ENCODE results near the gene ADH5. TPM values are rescaled to one million over a fixed set of nuclear protein-coding genes. Genes with fewer than 3 reads are reported as not detected.
"Not testable (repeated sequence)": the region's sequence is repeated elsewhere in the genome, so short reads cannot be mapped to it uniquely, and the experiment has no call there.

The ADH5 gene
- total RNA-seq, 1 experiment from 2014 or later: 126 TPM

DNA sequence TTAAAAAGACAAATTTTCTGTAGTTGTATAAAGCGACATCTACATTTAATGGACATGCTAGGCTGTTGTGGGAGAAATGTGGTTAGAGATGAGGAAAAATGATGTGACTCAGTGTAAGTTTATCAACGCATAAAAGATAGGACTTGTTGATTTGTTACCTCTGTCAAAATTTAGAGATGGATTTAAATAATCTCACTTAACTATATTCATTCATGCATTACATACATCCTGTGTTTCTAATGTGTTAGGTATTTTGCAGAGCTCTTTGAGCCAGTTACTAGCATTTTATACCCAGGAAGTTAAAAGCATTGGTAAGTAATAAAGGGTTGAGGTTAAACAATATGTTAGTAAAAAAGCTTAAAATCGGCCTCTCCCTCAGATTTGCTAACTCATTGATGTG is 58.7 kb downstream of the ADH5 start:
- peak; percentile 27 for DNase-seq (ENCODE audit: low read depth)

DNA sequence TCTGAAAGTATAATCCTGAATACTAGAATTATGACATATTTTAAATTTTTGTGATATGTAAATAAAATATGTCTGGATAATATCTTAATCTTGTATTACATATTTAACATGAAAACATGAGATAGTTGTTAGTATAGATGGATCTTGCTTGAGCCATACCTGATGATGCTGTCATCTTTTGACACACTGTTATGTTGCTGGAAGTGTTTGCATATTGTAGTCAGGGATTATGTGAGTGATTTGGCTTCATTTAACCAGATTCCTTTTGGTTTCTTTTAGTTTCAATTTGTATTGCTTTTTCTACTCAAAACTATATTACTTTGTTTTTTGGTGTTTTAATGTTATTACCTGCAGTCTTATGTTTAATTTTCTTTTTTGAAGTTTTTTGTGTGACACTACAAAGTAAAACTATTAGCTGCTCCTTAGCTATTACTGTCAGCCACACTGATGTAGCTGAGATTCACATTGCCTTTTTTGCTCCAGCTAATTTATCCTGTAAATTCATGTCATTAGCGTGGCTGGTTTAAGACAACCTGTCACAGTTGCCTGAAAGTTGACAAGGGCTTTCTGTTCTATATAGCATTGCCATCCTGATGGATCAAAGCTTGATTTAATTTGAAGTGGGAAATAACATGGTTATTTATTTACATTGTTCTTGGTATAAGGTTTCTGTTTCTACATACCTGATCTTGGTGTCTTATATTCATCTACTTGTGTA is 59.4 kb downstream of the ADH5 start:
- DNase-seq (ENCODE audit: low read depth): peak; percentile 3

DNA sequence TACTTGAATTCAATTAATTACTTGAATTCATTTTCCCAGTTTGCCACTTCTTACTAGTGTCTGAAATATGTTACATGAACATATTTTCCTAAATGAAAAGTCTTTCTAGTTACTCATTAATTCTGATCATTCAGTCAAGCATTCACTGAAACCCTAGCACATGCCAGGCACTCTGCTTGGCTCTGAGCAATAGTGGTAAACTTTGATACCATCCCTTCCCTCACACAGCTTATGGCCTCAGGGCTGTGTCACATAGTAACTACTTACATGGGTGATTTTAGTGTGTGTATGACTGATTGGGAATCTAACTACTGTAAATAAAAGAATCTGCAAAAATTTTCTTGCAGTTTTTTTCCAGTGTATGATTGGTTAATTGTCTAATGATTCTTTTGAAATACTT is 60.4 kb downstream of the ADH5 start:
- peak; percentile 57 for DNase-seq (ENCODE audit: low read depth)

DNA sequence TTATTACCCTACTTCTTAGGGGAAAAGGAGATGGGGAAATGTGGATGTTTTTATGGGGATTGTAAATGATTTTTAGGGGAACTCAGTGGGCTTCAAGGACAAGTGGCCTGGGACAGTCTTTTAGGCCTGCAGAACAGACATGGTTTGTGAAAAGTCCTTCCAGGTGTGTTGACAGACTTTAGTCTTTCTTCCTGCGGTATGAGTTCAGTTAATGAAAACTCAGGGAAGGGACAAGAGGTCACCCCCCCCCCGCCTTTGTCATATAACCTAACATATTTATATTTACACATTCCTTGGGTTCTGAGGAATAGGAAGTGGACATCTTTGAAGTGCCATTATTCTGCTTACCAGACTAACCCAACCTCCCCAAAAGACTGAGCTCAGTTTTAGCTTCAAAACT is 61.3 kb downstream of the ADH5 start:
- DNase-seq (ENCODE audit: low read depth): no peak

DNA sequence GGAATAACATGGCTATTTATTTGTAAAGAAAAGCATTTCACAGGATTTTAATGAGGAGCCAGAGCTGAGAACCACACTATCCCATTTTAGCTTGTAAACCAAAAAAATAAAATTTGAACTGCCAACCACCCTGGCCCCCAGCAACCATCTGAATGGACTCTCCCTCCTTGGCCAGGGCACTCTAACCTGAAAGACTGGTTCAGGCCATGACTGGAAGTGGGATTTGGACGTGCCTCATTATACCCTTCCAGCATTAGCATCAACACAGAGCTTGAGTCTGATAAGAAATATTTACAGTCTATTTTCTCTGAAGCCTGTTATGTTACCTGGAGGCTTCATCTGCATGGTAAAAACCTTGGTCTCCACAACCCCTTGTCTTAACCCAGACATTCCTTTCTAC is 63.1 kb downstream of the ADH5 start:
- DNase-seq (ENCODE audit: low read depth): no peak

DNA sequence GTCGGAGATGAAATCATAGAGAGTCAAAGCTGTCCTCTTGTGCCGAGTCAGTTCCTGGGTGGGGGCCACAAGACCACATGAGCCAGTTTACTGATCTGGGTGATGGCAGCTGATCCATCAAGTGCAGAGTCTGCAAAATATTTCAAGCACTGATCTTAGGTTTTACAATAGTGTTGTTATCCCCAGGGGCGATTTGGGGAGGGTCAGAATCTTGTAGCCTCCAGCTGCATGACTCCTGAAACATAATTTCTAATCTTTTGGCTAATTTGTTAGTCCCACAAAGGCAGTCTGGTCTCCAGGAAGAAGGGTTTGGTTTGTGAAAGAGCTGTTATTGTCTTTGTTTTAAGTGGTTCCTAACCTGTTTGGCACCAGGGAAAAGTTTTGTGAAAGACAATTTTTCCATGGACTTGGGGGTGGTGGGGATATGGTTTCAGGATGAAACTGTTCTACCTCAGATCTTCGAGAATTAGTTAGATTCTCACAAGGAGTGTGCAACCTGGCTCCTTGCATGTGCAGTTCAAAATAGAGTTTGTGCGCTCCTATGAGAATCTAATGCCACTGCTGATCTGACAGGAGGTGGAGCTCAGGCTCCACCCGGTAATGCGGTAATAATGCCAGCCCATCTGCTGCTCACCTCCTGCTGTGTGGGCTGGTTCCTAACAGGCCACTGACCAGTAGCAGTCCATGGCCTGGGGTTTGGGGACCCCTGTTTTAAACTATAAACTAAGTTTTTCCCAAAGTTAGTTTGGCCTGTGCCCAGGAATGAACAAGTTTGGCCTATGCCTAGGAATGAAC is 63.9 kb downstream of the ADH5 start:
- no peak for DNase-seq (ENCODE audit: low read depth)

DNA sequence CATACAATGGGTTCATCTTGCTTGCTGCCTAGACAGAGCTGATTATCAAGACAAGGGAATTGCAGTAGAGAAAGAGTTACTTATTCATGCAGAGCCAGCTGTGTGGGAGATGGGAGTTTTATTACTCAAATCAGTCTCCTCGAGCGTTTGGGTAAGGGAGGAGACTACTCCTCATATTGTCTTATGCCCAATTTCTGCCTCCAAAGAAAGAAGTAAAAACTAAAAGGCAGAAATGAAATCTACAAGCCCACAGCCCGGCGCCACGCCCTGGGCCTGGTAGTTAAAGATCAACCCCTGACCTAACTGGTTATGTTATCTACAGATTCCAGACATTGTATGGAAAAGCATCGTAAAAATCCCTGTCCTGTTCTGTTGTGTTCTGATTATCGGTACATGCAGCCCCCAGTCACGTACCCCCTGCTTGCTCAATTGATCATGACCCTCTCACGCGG is 64.8 kb downstream of the ADH5 start:
- not testable (repeated sequence) for DNase-seq (ENCODE audit: low read depth)

DNA sequence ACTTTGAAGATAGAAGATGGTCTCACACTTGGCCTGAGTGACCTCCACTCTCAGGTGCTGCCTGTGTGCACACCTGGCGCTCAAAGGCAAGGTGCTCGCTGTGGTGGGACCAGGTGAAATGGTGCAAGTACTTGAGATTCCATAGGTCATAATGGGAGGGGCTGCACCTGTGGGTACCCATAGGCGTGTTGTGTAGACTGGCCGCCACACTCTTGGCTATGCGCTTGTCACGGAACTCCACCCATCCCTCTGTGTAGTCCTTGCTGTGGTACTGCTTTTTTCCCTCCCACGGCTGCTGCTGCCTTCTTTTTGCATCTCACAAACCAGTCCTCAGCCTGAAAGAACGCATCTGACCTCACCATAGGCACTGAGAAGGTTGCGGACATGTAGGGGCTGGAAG is 66.0 kb downstream of the ADH5 start:
- DNase-seq (ENCODE audit: low read depth): no peak

DNA sequence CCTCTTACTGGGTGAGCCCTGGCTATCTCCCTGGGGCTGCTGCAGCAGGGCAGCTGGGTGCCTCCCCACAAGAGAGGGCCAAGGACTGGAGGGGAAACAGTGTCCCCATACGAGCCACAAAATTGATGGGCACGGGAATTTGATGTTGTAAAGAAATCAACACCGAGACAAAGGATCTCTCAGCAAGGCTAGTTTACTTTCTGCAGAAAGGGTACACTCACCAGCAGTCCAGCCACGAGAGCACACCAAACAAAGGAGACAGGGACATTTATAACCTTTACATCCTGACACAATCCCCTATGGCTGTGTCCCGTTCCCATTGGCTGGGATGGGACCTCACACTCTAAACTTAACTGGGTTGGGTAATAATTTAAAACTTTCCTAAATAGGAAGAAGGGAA is 67.2 kb downstream of the ADH5 start:
- DNase-seq (ENCODE audit: low read depth): no peak

Other genes with a start within 250 kb of the ADH5 start
- gene EIF4E, start 159.7 kb downstream of the ADH5 start, total RNA-seq (2014; rRNA removed; shearing (Covaris generic)): 154 and 184 TPM in 2 replicates
- gene METAP1, start 93.1 kb downstream of the ADH5 start, total RNA-seq (2014; rRNA removed; shearing (Covaris generic)): 43.8 and 55.8 TPM in 2 replicates
- gene ADH4, start 55.5 kb upstream of the ADH5 start, total RNA-seq (2014; rRNA removed; shearing (Covaris generic)): not detected in 2 replicates
- not detected in 2 replicates for gene ADH6, start 130.5 kb upstream of the ADH5 start, total RNA-seq (2014; rRNA removed; shearing (Covaris generic))
- not detected in 2 replicates for gene ADH1A, start 202.2 kb upstream of the ADH5 start, total RNA-seq (2014; rRNA removed; shearing (Covaris generic))
- gene ADH1B, start 232.6 kb upstream of the ADH5 start, total RNA-seq (2014; rRNA removed; shearing (Covaris generic)): not detected in 2 replicates